ENCODE data around the gene FLNC.
A peak's percentile ranks its signal among the peaks of the same experiment; 100 is the strongest.

DNA sequence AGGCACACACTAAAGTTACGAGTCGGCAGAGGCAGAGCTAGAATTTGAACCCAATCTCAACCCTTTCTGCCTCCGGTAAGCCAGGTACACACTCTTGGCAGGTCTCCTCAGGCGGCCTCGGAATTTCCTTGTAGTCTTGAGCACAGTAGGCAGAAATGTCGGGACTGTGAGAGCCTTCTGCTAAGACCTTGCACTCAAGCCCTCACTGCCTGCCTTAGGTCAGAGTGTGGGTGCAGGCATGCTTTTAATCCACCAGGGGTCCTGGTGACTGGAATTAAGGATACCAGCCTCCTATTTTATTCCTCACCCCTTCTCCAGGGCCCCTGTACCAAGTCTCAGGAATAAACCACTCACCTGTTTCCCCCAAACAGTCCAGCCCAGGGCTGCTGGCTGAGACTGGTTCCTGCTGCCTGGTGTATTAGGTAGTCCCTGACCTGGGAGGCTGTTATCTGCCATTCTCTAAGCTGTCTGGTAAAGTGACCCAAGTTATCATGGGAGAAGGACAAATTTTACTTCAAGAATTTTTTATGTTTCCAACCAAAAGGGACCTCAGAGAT, 33.3 kb downstream of the FLNC start:
- TF ChIP-seq POLR2A (IDR thresholded peaks at IDR 0.05), result no peak
- TF ChIP-seq, protein P1, sequence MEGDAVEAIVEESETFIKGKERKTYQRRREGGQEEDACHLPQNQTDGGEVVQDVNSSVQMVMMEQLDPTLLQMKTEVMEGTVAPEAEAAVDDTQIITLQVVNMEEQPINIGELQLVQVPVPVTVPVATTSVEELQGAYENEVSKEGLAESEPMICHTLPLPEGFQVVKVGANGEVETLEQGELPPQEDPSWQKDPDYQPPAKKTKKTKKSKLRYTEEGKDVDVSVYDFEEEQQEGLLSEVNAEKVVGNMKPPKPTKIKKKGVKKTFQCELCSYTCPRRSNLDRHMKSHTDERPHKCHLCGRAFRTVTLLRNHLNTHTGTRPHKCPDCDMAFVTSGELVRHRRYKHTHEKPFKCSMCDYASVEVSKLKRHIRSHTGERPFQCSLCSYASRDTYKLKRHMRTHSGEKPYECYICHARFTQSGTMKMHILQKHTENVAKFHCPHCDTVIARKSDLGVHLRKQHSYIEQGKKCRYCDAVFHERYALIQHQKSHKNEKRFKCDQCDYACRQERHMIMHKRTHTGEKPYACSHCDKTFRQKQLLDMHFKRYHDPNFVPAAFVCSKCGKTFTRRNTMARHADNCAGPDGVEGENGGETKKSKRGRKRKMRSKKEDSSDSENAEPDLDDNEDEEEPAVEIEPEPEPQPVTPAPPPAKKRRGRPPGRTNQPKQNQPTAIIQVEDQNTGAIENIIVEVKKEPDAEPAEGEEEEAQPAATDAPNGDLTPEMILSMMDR (IDR thresholded peaks at IDR 0.05), result peak in 5 of 6 experiments; percentile 20 to 60 (median 38)

Measured in esophagus squamous epithelium (tissue), 4 donors.